Activated CD4-positive, alpha-beta T cell treated with anti-CD3 and anti-CD28 coated beads, Interleukin-2, amount 50 U/mL, for 4 hours (primary cell): ENCODE measurements around the gene MAML2.
"Not testable (repeated sequence)": the region's sequence is repeated elsewhere in the genome, so short reads cannot be mapped to it uniquely, and the experiment has no call there.

ENCODE experiments used
- DNase-seq, 2 experiments: peaks; one replicate each; pipeline ENCODE4 v3.0.0-alpha.2; 2020

The MAML2 gene

DNA sequence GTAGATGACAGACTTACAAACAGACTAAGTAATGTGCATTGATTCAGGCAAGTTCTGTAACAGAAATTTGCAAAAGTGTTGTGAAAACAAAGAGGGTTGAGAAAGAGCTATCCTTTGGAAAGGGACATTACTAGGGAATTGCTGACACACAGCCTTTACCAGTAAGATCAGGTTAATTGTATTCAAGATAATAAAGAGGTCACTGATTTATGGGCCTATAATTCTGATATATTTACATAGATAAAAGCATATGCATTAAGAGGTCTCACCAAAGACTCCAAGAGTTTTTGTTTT is 138.7 kb downstream of the MAML2 start:
- DNase-seq, result no peak

DNA sequence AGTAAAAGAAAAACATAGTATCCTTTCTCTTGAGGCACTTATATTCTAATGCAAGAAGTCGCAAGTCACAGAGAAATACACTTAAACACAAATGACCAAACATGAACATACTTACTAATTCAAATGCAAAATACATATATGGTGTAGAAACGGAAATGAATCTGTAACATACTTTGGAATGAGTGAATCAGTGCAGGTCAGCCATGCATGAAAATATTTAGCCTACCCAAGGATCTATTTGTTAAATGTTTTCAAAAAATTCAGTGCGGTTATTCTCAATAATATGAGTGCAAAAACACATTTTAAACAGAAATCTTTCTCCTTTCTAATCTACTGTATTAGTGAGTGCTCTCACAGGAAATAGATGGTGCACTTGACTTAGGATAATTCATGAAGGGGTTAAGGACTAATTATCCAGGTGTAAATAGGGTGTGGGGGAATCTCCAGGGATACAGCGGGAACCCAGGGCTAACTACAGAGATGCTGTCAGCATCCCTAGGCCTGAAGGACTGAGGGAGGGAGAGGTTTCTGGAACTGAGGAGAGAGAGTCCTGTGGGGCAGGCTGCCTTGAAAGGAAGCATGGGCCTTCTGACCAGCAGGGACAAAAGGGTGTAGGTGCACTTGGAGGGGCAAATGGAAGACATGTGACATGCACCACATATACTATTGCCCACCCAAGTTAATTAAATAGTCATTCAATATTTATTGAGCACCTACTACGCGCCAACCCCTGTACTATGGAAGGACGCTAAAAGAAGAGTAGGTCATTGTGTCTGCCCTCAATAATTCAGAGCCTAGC is 139.2 kb downstream of the MAML2 start:
- DNase-seq, result no peak

DNA sequence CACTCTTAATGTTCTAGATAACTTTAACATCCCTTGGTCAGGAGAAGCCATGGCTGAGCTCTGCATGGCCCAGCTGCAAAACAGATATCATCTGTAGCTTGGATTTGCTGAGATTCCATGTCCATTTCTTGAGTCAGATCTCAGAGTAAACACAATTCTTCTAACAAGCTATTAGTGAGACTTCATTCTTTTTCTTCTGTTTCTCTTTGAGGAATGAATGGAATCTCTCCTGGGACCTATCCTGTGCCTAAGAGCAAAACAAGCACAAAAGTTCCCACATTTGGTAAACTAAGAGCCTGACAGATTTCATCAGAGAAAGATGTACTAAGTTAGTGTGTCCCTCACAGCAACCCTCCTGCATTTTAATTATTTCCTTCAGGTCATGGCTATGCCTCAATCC is 142.8 kb downstream of the MAML2 start:
- no peak for DNase-seq

DNA sequence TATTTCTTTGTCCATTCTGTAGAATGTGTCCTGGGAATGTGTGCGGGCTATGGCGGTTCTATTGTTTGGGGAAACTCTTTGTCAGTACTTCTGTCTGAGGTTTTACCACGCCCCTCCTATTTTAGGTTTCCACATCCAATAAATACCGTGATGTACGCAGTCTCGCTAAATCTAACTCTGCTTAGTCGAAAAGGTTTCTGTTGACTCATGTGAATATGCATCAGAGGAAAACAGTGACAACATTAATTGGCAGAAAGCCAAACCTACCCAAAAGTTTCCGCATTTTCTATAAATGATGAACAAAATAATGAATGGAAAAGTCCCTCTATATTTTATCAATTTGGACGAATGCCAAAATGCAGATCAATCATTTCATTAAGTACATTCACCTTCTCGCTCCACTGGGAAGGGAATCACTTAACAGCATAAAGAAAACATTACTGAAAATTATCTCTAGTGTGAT is 143.4 kb downstream of the MAML2 start:
- peak; percentile 46 to 52 for DNase-seq

DNA sequence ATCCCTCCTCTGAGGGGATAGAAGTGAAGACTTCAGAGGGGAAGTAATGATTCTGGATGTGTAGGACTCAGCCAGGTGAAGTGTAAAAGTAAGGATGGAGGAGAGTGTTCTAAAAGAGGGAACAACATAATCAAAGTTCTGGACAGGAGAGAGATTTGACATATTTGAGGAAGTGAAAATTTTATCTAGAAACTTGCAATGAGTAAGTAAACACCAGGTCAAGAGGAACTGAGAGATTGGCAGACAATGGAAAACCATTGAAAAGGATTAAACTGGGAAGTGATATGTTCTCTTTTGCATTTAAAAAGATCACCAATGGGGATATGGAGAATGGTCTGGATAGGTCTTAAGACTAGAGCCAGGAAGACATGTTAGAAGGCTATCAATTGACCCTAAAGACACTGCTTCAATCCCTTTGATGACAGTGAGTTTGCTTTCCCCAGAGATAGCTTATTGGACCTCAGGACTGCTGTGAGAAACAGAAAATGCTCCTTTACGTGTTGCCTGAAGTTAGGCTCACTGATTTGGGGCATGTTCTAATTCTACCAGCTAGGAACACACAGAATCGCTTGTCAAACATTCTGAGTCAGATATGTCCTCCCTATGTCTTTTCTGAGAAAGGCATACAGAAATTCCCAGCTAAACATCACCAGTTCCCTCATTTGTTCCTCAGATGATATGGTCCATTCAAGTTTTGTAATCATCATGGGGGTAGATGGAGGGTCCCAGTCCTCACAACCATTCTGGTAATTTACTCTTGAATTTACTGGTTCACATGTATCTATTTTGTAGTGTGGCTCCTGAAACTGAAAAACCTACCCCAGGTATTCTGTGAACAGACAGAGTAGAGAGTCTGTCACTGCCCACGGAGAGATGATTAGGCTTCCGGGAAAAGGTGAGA is 144.9 kb downstream of the MAML2 start:
- no peak for DNase-seq

DNA sequence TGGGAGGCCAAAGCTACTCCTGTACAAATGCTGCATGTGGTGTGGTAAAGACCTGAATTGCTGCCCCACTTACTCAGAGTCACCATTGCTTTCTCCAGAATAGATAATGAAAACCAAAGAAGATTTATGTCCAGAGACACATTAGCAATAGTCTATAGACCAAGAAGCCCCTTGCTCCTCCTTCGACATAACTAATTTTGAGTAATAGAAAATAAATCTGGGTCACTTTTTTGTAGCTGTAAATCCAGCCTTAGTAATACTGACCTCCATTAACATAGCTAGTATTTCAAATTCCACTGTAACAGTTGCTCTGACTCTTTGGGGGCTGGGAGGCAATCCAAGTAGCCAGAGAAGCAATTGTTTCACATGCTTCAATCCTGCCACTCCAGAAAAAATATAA is 145.9 kb downstream of the MAML2 start:
- DNase-seq, result no peak

DNA sequence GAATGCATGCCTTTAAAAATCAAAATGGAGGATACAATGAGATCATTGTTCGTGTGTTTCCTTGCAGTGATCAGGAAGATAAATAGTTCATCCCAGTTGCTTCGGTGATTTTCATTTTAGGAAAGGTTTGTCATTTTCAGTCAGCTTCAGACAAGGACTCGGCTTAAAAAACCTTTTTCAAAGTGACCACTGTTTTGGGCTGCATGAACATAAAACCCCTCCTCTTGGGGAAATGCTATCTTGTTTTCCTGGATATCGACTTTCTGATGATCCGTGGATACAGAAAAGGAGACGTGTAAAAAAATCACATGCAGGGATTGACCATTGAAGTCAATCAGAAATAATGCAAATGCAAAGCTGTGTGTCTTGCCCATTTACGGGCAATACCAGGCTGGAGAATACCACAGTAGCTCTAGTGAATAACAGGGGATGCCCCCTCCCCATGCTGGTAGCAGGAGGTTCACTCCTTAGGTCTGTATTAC is 146.8 kb downstream of the MAML2 start:
- DNase-seq, result no peak

DNA sequence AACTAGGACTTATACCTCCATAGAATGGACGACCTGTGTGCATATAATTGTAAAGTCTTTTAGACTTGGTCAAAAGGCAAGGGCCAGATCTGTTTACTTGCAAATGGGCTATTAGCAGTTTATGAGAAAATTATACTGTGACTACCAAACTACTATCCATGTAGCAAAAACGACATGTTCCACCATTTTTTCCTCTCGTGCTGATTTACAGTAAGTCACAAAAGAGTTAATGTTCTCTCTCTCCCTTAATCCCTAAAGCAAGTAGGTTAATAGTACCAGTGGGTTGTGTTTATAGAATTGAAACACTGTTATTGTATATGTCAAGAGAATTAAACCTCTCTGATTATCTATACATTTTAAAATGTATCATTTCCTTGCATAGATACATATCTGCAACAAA is 147.3 kb downstream of the MAML2 start:
- DNase-seq, result no peak

DNA sequence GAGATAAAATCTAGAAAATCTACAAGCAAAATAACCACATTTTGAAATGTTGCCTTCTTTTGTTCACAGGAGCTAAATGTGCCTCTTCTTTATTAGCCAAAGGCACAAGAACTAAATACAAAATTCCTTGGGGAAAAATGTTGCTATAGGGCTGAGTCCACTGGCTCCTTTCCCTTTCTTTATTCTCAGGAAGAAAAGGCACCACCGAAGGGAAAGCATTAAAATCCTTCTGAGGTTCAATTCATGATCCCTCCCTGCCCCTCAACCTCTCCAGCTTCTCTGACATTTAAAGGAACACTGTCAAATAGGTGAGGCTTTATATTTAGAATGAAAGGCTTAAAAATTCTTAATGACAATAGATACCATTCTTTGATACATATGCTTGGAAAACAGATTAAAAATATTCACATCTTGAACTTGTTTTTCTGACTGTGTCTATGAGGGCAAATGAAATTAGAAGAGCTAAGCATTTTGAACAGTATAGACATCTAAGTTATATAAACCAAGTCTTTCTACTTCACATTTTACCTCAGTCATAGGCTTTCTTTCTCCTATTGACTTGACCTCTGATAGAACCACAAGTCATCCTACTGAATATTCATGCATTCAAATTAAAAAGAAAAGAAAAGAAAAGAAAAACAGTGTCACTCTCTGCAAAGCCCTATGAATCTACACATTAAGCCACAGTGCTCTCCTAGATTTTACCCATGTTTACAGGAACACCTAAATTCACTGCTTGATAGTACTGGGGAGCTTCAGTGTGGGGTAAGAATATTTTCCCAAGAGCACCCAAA is 148.2 kb downstream of the MAML2 start:
- no peak for DNase-seq

DNA sequence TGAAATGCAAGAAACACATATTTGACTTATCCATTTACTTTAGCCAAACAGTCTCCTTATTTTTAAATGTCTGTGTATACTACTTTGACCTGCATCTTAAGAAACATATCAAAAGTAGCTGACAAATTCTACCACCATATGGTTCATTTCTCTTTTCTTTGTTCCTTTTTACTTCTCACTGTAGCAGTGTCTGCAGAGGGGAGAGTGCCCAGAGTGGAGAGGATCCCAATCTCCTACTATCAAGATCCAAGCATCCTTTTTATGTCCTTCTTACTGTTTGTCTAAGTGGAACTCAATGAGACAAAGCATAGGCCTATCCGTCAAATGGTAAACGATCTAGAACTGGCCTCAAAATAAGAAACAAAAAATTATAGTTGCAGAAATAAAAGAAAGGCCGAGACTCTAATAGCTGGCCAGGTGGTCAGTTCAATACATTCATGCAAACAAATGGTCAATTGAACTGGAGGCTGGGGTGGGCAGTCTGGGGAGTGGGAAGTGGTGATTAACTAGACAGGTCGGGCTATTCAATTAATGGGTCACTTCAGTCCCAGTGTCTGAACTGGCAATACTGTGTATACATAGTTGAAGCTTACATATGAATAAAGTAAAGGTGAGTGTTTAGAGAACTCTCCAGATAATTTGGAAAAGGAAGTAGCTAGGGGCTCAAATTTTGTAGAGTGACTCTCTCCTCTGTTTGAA is 149.1 kb downstream of the MAML2 start:
- DNase-seq, result no peak

DNA sequence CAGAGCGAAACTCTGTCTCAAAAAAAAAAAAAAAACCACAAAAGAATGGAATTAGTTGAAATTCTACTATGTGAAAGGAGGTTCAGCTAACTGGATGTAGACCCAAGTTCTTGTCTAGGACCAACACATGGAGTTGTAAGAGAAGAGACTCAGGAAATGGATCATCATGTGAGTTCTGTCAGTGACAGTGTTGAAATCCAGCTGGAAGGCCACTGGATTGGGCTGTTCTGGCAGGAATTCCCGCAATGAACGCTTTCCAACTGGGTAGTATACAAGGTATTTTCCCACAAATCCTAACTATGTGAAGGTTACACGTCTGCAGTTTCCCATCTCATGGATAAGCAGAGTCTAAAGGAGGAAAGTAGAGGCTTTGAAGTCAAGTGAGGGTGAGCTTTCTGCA is 151.2 kb downstream of the MAML2 start:
- DNase-seq, result no peak

DNA sequence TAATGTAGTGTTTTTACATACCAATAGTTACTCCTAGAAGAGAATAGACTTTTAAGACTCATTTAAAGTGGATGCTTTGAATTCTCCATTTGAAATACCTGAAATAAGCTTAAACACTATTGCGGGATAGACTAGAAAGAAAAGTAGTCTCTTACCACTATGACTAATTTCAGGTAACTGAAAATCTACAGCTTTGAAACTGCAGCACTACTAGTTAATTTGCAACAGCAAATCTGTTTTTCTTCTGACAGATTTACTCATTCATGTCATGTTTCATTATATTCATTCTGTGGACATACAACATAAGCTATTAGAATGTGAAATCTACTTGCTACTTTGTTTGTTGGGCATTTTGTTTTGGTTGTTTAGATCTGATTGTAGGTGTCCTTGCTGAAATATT is 153.6 kb downstream of the MAML2 start:
- DNase-seq, result no peak

DNA sequence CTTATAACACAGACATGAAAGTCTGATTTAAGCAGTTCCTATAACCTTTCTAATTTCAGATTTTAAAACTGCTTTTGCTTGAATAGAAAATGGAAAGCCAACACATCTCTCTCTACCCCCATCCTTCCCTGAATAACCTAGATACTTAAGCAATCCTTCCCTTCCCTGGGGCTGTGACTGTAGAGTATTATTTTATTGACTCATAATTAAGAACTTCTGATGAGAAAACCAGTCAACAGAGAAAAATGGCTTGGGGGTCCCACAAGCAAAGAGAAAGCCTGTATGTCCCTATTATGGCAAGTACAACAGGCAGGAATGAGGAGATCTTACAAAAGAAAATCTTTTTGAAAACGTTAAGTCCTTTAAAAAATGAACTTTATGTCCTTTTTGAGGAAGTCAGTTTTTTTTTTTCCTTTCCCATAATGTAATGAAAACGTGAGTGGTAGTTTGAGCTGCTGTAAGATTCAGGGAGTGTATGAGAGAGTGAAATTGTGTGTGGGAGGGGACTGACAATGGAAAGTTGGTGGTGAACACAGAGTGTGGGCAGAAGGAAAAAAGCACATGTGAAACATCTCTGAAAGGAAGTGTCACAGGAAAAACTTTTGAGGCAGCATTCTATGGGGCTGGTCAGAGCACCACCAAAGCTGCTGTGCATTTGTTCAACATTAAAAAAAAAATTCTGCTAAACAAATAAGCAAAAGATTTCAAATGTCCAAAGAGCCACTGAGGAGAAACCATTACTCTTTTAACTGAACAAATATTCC is 154.6 kb downstream of the MAML2 start:
- DNase-seq, result peak in 1 of 2 experiments; percentile 32

DNA sequence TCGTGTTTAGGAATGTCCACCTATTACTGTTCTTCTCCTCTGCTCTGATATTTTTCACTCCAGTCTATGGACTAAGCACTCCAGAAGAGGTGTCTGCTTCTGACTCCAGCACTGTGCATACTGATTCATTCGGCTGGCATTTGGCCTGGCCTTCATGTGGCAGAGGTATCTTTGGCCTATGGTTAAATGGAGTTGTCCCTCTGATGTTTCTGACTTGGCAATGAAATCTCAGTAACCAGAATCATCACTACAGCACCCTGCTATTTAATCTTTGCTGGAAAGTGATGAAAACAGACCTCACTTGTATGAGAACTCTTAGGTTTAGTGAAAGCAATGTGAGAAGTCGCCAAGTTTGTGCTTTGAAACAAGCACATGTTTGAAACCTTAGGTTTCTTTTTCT is 155.2 kb downstream of the MAML2 start:
- DNase-seq, result no peak

DNA sequence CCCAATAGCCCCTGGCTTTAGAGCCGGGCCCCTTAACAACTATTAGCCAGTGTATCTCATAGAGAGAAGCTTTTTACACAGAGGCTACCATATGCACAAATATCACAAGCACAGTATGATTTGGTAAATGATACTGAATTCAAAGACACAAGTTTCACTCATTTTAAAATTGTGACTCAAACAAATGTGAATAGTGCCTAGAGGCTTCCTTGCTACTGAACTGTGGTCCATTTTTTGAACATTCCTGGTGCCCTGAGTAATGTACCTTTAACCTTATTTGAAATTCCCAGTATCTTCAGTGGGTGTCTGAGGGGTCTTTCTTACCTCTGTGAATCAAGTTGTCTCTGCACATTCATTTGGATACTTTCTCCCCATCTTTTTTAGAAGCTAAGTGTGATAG is 156.2 kb downstream of the MAML2 start:
- DNase-seq, result no peak

DNA sequence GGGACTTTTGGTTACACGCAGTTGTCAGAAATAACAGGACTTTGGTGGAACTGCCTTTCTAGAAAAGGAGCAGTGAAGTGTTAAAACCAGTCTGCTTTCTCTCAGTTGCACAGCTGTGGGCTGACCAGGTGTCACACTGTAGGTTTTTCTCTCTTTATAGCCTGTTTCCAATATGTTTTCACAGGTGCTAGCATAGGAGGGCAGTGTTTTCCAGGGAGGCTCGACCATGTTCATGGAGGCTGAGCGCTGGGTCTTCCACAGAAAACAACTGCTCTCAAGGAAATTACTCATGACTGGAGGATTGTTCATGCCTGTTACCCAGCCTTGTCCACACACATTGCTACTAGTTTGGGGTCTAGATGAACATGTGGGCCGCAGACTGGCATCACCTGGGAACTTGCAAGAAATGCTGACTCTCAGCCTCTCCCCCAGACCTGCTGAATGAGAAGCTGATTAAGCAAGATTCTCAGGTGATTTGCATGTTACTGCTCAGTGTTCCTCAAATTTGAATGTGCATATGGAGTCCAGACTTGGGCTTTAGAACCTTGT is 157.7 kb downstream of the MAML2 start:
- DNase-seq, result no peak

DNA sequence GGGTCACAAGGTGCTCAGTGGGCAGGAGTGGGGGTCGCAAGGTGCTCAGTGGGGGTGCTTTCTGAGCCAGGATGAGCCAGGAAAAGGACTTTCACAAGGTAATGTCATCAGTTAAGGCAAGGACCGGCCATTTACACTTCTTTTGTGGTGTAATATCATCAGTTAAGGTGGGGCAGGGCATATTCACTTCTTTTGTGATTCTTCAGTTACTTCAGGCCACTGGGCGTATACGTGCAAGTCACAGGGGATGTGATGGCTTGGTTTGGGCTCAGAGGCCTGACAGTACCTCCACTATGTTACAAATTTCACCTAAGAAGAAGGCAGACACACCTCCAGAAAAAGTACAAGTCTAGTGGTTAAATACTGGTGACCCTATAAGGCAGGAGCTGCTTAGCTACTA is 162.1 kb downstream of the MAML2 start:
- DNase-seq, result not testable (repeated sequence)

DNA sequence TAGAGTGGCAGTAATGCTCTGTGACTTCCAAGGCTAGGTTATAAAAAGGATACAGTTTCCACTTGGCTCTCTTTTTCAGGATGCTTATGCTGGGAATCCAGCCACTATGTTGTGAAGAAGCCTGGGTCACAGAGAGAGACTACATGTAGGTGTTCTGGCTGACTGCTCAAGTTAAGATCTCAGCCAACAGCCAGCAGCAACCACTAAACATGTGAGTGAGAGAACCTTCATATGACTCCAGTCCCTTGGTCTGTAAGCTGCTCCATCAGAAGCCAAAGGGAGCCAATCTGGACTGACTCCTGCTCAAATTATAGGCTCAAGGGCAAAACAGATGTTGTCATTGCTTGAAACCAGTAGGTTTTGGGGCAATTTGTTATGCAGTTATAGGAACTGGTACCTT is 162.7 kb downstream of the MAML2 start:
- DNase-seq, result no peak

DNA sequence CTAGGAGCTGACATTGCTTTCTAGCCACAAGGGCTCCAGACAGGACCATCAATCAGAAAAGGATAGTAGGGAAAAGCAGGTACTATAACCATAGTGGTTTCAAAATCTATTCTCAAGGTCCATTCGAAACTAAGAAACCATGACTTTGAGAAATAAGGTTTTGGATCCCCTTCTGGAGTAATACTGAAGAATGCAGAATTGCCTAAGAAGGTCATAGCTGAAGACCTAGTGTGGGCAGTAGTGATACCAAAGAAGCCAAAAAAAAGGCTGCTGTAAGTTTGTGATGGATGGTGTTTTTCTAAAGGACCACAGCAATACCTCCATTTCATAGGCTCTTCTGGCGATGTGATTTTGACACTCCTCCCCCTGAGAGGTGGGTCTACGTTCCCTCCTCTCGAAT is 163.1 kb downstream of the MAML2 start:
- no peak for DNase-seq

DNA sequence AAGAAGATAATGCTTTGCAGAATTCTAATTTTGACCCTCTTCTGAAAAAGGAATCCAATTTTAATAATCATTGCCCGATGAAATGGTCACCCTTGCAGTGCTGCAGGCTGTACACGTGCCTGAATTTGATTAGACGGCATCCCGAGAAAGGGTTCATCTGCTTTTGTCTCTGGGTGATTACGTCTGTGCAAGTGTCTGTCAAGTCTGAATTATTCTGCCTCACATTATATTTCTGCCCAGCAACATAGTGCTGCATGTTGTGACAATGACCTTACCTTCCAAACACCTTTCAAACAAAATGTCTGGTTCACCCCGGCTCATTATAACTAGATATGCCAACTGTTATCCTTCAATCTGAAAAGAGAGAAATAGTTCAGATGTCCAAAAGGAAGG is 164.1 kb downstream of the MAML2 start:
- no peak for DNase-seq

DNA sequence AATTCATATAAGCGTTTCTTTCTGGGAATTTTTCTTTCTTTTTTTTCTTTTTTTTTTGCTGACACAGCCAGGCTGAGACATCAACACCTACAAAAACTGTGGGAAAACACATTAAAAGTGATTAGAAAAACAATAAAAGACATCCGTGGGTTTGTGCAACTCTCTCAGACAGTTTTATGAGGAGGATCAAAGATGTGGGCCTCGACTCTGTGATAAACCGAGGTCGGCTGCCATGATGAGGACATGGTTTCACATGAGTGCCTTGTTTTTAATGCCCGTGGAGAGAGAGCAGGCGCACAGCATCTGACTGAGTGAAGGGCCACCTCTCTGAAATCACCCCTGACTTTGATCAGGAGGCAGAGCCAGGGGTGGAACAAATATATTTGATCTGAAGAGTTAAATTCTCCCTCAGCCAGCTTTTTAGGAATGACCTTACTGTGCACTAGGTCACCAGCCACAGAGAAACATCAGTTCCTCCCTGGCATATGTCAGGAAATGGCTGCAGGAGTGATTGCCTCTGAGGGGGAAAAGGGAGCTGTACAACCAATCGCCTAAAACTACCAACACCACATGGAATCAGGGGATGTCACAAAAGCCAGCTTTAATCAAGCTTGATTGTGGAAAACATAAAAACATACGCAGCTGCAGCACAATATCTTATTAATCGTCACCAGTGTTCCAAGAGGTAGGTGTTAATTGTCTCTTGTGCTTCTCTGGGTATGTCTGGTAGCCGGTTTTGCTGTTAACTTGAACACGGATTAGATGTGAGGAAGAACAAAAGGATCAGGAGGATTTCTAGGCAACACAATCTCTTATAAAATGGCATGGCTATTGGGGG is 164.7 kb downstream of the MAML2 start:
- DNase-seq, result no peak
